OCI-LY7 (cell line): Measurements from ENCODE around the gene RSBN1L. TPM values are rescaled to one million over a fixed set of nuclear protein-coding genes. Genes with fewer than 3 reads are reported as not detected.

ENCODE experiments used
- BruUV-seq: library from RNA; stranded (reverse); fragments of 400-500 nt; replicated peaks from 2 replicates; lab custom pipeline; 2021; lab: Mats Ljungman, UMichigan
- CTCF ChIA-PET: fragments of 300-600 bp; sonication (Branson Sonifier 250); formaldehyde crosslinking; loops from one replicate; lab custom pipeline; 2022; ENCODE audit warnings: antibody characterized with exemption; ENCODE audit not compliant: unreplicated experiment; lab: Charles Lee
- POLR2A ChIA-PET: fragments of 300-600 bp; sonication (Branson Sonifier 250); formaldehyde crosslinking; loops from one replicate; lab custom pipeline; 2022; ENCODE audit warnings: antibody characterized with exemption; lab: Charles Lee
- DNase-seq: peaks from one replicate; pipeline ENCODE4 v3.0.0-alpha.2; 2015; ENCODE audit warnings: low spot score
- H2AFZ ChIP-seq: fragments of 200-600 bp; sonication (generic), shearing (Covaris generic); 2 replicates; pipeline ENCODE4 v1.6.1; 2014; ENCODE audit warnings: mild to moderate bottlenecking, antibody characterized with exemption, low read length, moderate library complexity
- H3K27ac ChIP-seq: fragments of 200-600 bp; sonication (generic); 2 replicates; pipeline ENCODE4 v1.5.1; 2014; ENCODE audit warnings: mixed run types, low read depth, mild to moderate bottlenecking, moderate library complexity, low read length, inconsistent platforms; ENCODE audit not compliant: poor library complexity, severe bottlenecking
- H3K36me3 ChIP-seq: fragments of 200-600 bp; sonication (generic); 2 replicates; pipeline ENCODE4 v1.6.1; 2014; ENCODE audit warnings: mild to moderate bottlenecking, antibody characterized with exemption, low read length, moderate library complexity, mixed read lengths; ENCODE audit not compliant: insufficient read depth
- H3K4me1 ChIP-seq: fragments of 200-600 bp; sonication (generic); 2 replicates; pipeline ENCODE4 v1.5.1; 2014; ENCODE audit warnings: mild to moderate bottlenecking, low read length; ENCODE audit not compliant: insufficient read depth, poor library complexity, severe bottlenecking
- H3K4me2 ChIP-seq: fragments of 200-600 bp; sonication (generic); 2 replicates; pipeline ENCODE4 v1.6.1; 2014; ENCODE audit warnings: mild to moderate bottlenecking, low read length
- H3K4me3 ChIP-seq: fragments of 200-600 bp; sonication (generic); 2 replicates; pipeline ENCODE4 v1.5.1; 2014; ENCODE audit warnings: mild to moderate bottlenecking, low read depth, low read length; ENCODE audit not compliant: poor library complexity, severe bottlenecking
- H3K79me2 ChIP-seq: fragments of 200-600 bp; sonication (generic); 2 replicates; pipeline ENCODE4 v1.6.1; 2016; ENCODE audit warnings: low read depth, mild to moderate bottlenecking, low read length, moderate library complexity, mixed read lengths; ENCODE audit not compliant: insufficient read depth
- H3K9me2 ChIP-seq: fragments of 200-600 bp; sonication (generic); 2 replicates; pipeline ENCODE4 v1.6.1; 2016; ENCODE audit warnings: mild to moderate bottlenecking, low read length, mixed read lengths; ENCODE audit not compliant: insufficient read depth
- H3K9me3 ChIP-seq: fragments of 200-600 bp; sonication (generic); 2 replicates; pipeline ENCODE4 v1.6.1; 2014; ENCODE audit warnings: mild to moderate bottlenecking, mixed run types, low read length, mixed read lengths
- H4K20me1 ChIP-seq: fragments of 200-600 bp; sonication (generic); 2 replicates; pipeline ENCODE4 v1.6.1; 2014; ENCODE audit warnings: mild to moderate bottlenecking, antibody characterized with exemption, low read length, moderate library complexity, mixed read lengths; ENCODE audit not compliant: insufficient read depth
- EZH2phosphoT487 ChIP-seq: fragments of 200-600 bp; sonication (generic); IDR thresholded peaks from 2 replicates; pipeline ENCODE4 v1.6.1; 2018; ENCODE audit warnings: low read depth, borderline replicate concordance, mild to moderate bottlenecking, mixed run types, antibody characterized with exemption, low read length, moderate library complexity, mixed read lengths
- intact Hi-C: fragments of 100-400 bp; cut with micrococcal nuclease; formaldehyde crosslinking; loops from one replicate; pipeline ENCODE4 v1.10.0; 2022; ENCODE audit not compliant: unreplicated experiment
- total RNA-seq, 2 experiments: library from RNA; depleted of rRNA in 1 of 2; stranded (reverse); fragments of >200 nt in 1 of 2; shearing (Covaris generic) in 1 of 2; gene quantifications; 2 replicates each; pipeline ENCODE4 v1.2.3, GENCODE V29; 2014 to 2022
- TF ChIP-seq, protein P1 (sequence below): fragments of 200-600 bp; sonication (generic); conservative IDR thresholded peaks from 2 replicates; pipeline ENCODE4 v1.5.1; 2014; ENCODE audit warnings: mild to moderate bottlenecking, antibody characterized with exemption, low read length, moderate library complexity, mixed read lengths

Gene RSBN1L
- total RNA-seq, 2 experiments from 2014 or later: 23.3 to 30.4 TPM

DNA sequence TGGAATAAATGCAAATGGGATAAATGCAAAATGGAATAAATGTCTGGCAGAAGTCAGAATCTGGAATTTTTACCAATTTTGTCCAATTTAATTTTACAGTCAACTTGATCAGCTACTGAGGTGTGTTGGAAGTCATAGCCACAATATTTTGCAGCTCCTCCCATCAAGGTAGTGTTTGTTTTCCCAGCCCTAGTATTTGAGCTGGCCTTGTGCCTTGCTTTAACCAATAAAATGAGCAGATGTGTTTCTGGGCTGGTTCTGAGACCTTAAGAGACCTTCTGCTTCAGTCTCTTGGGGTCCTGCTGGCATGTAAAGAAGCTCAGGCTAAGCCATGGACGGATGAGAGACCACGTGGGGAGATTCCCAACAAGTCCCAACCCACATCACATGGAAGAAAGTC is 42.7 kb upstream of the RSBN1L start:
- no peak overlapping the region for H3K27ac ChIP-seq
- ChIA-PET CTCF (no interaction called here), POLR2A (interaction anchor here (0.6 kb wide), 2 partner anchors 253 to 451 kb away, joined by 3 read pairs; no protein-coding TSS in a partner anchor)
- H3K9me2 ChIP-seq: no peaks in the 10 kb centered on the region
- no peaks in the 10 kb centered on the region for H3K36me3 ChIP-seq
- no peak for DNase-seq
- H3K4me2 ChIP-seq: no peak overlapping the region
- no peaks in the 10 kb centered on the region for H4K20me1 ChIP-seq
- intact Hi-C loops: loop anchor here (10.0 kb wide), 1 partner anchor 571 kb away; no protein-coding TSS in a partner anchor
- H3K4me3 ChIP-seq: no peak overlapping the region
- no peak overlapping the region for H2AFZ ChIP-seq
- TF ChIP-seq EZH2phosphoT487: no peak
- TF ChIP-seq, protein P1, sequence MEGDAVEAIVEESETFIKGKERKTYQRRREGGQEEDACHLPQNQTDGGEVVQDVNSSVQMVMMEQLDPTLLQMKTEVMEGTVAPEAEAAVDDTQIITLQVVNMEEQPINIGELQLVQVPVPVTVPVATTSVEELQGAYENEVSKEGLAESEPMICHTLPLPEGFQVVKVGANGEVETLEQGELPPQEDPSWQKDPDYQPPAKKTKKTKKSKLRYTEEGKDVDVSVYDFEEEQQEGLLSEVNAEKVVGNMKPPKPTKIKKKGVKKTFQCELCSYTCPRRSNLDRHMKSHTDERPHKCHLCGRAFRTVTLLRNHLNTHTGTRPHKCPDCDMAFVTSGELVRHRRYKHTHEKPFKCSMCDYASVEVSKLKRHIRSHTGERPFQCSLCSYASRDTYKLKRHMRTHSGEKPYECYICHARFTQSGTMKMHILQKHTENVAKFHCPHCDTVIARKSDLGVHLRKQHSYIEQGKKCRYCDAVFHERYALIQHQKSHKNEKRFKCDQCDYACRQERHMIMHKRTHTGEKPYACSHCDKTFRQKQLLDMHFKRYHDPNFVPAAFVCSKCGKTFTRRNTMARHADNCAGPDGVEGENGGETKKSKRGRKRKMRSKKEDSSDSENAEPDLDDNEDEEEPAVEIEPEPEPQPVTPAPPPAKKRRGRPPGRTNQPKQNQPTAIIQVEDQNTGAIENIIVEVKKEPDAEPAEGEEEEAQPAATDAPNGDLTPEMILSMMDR: no peak
- H3K79me2 ChIP-seq: no peaks in the 10 kb centered on the region
- H3K4me1 ChIP-seq: no peaks in the 10 kb centered on the region
- BruUV-seq: no TSS peak
- H3K9me3 ChIP-seq: no peaks in the 10 kb centered on the region

DNA sequence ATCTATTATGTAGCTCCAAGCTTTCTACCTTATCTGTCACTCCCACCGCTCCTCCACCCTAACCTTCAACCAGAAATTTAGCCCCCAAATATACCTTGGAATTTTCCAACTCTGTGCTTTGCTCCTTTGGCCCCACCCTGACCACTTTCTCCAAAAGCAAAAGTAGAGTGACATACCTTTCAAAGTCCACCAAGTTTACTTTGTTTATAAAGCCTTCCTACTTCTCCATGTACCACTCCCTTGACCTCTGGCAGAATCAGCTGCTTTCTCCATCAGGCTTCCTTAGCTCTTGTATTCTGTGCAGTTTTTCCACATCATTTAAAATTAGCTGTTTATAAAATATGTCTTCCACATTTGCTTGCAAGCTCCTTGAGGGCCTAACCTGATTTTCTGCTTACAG is 40.9 kb upstream of the RSBN1L start:
- no peaks in the 10 kb centered on the region for H3K79me2 ChIP-seq
- ChIA-PET POLR2A (interaction anchor here (0.7 to 1.3 kb wide), 3 partner anchors 40 to 101 kb away, joined by 3 read pairs; no protein-coding TSS in a partner anchor), CTCF (interaction anchor here (0.6 kb wide), 1 partner anchor 116 kb away, joined by 3 read pairs; no protein-coding TSS in a partner anchor)
- H2AFZ ChIP-seq: no peak overlapping the region
- no peak for TF ChIP-seq EZH2phosphoT487
- H3K4me1 ChIP-seq: no peaks in the 10 kb centered on the region
- H3K27ac ChIP-seq: no peak overlapping the region
- DNase-seq: no peak
- BruUV-seq: no TSS peak
- no peak overlapping the region for H3K4me3 ChIP-seq
- no peaks in the 10 kb centered on the region for H3K9me2 ChIP-seq
- H4K20me1 ChIP-seq: no peaks in the 10 kb centered on the region
- H3K4me2 ChIP-seq: no peak overlapping the region
- H3K9me3 ChIP-seq: no peaks in the 10 kb centered on the region
- intact Hi-C loops: loop anchor here (5.0 to 10.0 kb wide), 2 partner anchors 367 to 569 kb away; no protein-coding TSS in a partner anchor
- no peaks in the 10 kb centered on the region for H3K36me3 ChIP-seq

DNA sequence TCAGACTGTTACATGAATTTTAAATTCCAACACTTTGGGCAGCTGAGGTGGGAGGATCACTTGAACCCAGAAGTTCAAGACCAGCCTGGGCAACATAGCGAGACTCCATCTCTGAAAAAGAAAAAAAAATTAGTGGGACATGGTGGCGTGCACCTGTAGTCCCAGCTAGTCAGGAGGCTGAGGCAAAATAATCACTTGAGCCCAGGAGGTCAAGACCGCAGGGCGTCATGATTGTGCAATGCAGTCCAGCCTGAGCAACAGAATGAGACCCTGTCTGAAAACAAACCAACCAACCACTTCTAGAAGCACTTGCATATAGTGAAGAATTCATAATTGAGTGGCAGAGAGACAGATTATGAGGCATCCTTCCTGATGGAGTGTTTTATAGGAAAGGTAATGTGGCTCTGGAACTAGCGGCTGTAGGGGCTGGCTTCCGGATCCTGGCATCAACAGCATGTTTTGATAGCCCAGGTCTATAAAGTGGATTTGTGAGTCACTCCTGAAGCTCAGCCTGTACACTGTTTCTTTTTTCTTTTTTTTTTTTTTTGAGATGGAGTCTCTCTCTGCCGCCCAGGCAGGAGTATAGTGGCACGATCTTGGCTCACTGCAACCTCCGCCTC is 40.3 kb upstream of the RSBN1L start:
- intact Hi-C loops: loop anchor here (2.0 to 10.0 kb wide), 4 partner anchors 285 to 569 kb away; no protein-coding TSS in a partner anchor
- Histone ChIP-seq H3K79me2 (no peaks in the 10 kb centered on the region), H2AFZ (no peak overlapping the region), H4K20me1 (no peaks in the 10 kb centered on the region), H3K4me2 (no peak overlapping the region), H3K4me1 (no peaks in the 10 kb centered on the region), H3K4me3 (no peak overlapping the region), H3K27ac (no peak overlapping the region), H3K9me3 (no peaks in the 10 kb centered on the region), H3K9me2 (no peaks in the 10 kb centered on the region), H3K36me3 (no peaks in the 10 kb centered on the region)
- no TSS peak for BruUV-seq
- TF ChIP-seq, protein P1: no peak
- ChIA-PET CTCF (no interaction called here), POLR2A (interaction anchor here (0.7 to 0.9 kb wide), 2 partner anchors 18 to 40 kb away, joined by 3 to 4 read pairs; no protein-coding TSS in a partner anchor)
- DNase-seq: no peak
